ENCODE measurements around the gene S1PR5.
A peak's percentile ranks its signal among the peaks of the same experiment; 100 is the strongest.

The S1PR5 gene

DNA sequence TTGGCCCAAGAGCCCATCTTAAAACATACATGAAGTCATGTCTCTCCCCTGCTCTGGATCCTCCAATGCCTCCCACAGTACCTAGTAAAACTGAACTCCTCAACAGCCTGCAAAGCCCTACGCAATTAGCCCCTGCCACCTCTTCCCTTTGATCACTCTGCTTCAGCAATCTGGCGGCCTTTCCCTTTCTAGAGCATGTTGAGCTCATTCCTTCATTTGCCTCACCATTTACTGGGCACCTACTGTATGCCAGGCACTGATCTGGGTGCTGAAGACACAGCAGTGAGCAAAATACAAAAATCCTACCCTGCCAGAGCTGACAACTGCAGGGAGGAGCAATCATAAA lies 17.0 kb downstream of the S1PR5 start:
- H3K27ac Mint-ChIP-seq, result peak overlapping the region; percentile 73 to 83 (median 77)
- H3K27me3 Mint-ChIP-seq (ENCODE audit: low read depth), result peaks cover 4% of the 10 kb centered on the region
- H3K4me1 Mint-ChIP-seq, result peaks cover 10% of the 10 kb centered on the region
- no peak for TF ChIP-seq CTCF (IDR thresholded peaks at IDR 0.05; ENCODE audit: unreplicated experiment in 3 of 3)
- H3K4me3 Mint-ChIP-seq, result peak overlapping the region; percentile 73 to 88 (median 82)
- peaks cover 34% of the 10 kb centered on the region for H3K36me3 Mint-ChIP-seq (ENCODE audit: low read depth)
- H3K9me3 Mint-ChIP-seq, result no peaks in the 10 kb centered on the region

GRCh38 chr19:10499550-10500246 lies 17.5 kb downstream of the S1PR5 start:
- H3K27ac Mint-ChIP-seq, result peak overlapping the region; percentile 73 to 83 (median 77)
- peaks cover 4% of the 10 kb centered on the region for H3K27me3 Mint-ChIP-seq (ENCODE audit: low read depth)
- peaks cover 10% of the 10 kb centered on the region for H3K4me1 Mint-ChIP-seq
- H3K9me3 Mint-ChIP-seq, result no peaks in the 10 kb centered on the region
- no peak for TF ChIP-seq CTCF (IDR thresholded peaks at IDR 0.05; ENCODE audit: unreplicated experiment in 3 of 3)
- peak overlapping the region; percentile 73 to 88 (median 82) for H3K4me3 Mint-ChIP-seq
- H3K36me3 Mint-ChIP-seq (ENCODE audit: low read depth), result peaks cover 39% of the 10 kb centered on the region

- Mint-ChIP-seq H3K36me3 (ENCODE audit: low read depth) (peaks cover 45% of the 10 kb centered on the region), H3K4me3 (peak overlapping the region in 2 of 3 experiments; percentile 11 to 58), H3K9me3 (no peaks in the 10 kb centered on the region), H3K27me3 (ENCODE audit: low read depth) (no peaks in the 10 kb centered on the region), H3K4me1 (peaks cover 10% of the 10 kb centered on the region), H3K27ac (no peak overlapping the region)
- no peak for TF ChIP-seq CTCF (IDR thresholded peaks at IDR 0.05; ENCODE audit: unreplicated experiment in 3 of 3)
These were observed 19.9 kb downstream of the S1PR5 start for GRCh38 chr19:10497371-10497770.

- peaks cover 1% of the 10 kb centered on the region for H3K4me1 Mint-ChIP-seq
- no peak overlapping the region for H3K4me3 Mint-ChIP-seq
- no peaks in the 10 kb centered on the region for H3K9me3 Mint-ChIP-seq
- TF ChIP-seq CTCF (IDR thresholded peaks at IDR 0.05; ENCODE audit: unreplicated experiment in 3 of 3), result no peak
- no peak overlapping the region for H3K27ac Mint-ChIP-seq
- peaks cover 52% of the 10 kb centered on the region for H3K36me3 Mint-ChIP-seq (ENCODE audit: low read depth)
- H3K27me3 Mint-ChIP-seq (ENCODE audit: low read depth), result no peaks in the 10 kb centered on the region
These were observed 25.7 kb downstream of the S1PR5 start for GRCh38 chr19:10491472-10492047.

DNA sequence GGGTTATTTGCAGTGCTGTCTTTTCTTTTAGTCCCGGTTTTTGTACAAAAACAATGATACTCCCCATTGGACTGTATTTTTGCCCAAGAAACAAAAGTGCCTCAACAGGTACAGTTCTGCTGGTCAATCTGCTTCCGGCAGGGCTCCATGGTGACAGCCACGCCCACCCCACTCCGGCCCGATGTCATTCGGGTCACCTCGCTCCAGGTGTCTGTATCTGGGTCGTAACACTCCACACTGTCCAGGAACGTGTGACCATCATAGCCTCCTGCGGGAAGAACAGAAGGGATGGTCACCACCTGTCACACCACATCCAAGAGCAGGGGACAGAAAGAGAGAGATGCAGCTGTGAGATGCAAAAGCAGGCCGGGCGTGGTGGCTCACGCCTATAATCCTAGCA lies 30.7 kb downstream of the S1PR5 start:
- TF ChIP-seq CTCF (IDR thresholded peaks at IDR 0.05; ENCODE audit: unreplicated experiment in 3 of 3), result no peak
- H3K27me3 Mint-ChIP-seq (ENCODE audit: low read depth), result no peaks in the 10 kb centered on the region

More for the DNA sequence above, 30.7 kb downstream of the S1PR5 start:
- Mint-ChIP-seq H3K4me3 (no peak overlapping the region), H3K4me1 (peaks cover 5% of the 10 kb centered on the region), H3K9me3 (no peaks in the 10 kb centered on the region), H3K36me3 (ENCODE audit: low read depth) (peaks cover 41% of the 10 kb centered on the region), H3K27ac (peak overlapping the region; percentile 41 to 78 (median 70))
